HCT116 (cell line): ENCODE data around the gene TMCO4. TPM values are rescaled to one million over a fixed set of nuclear protein-coding genes. Genes with fewer than 3 reads are reported as not detected.
A peak's percentile ranks its signal among the peaks of the same experiment; 100 is the strongest.

Experiments used
- ATAC-seq: fragments of 200-7000 bp; cut with Tn5 transposase; 2 replicates; pipeline ENCODE4 v1.9.1; 2020; ENCODE audit warnings: mild to moderate bottlenecking, moderate library complexity
- BruUV-seq: library from RNA; stranded (reverse); fragments of 400-500 nt; replicated peaks from 2 replicates; lab custom pipeline; 2021; lab: Mats Ljungman, UMichigan
- CTCF ChIA-PET: fragments of 300-600 bp; sonication (Branson Sonifier 250); formaldehyde crosslinking; loops from one replicate; lab custom pipeline; 2021; ENCODE audit warnings: antibody characterized with exemption; lab: Charles Lee
- POLR2A ChIA-PET: fragments of 300-600, 350-600 bp; sonication (Branson Sonifier 250); formaldehyde crosslinking; loops from one replicate; lab custom pipeline; 2021; ENCODE audit warnings: antibody characterized with exemption; lab: Charles Lee
- RAD21 ChIA-PET, 2 experiments: fragments of 300-600 bp; sonication (Branson Sonifier 250); formaldehyde crosslinking; loops; one replicate each; lab custom pipeline; 2023; ENCODE audit warnings: low total read pairs in 2 of 2; ENCODE audit not compliant: uncharacterized antibody in 2 of 2, unreplicated experiment in 2 of 2, low non-redundant PET in 1 of 2; lab: Charles Lee
- DNase-seq: peaks from one replicate; pipeline ENCODE4 v3.0.0-alpha.2; 2010; ENCODE audit warnings: low read depth, low spot score
- H2AFZ ChIP-seq: fragments of 200-600 bp; shearing (Covaris generic), sonication (generic); 2 replicates; pipeline ENCODE4 v1.6.1; 2017; ENCODE audit warnings: low read depth, mixed run types, mixed read lengths, antibody characterized with exemption, low read length; ENCODE audit not compliant: poor library complexity, severe bottlenecking
- H3K27ac ChIP-seq: 2 replicates; pipeline ENCODE4 v1.5.1; 2012; ENCODE audit warnings: low read depth, low read length
- H3K27me3 ChIP-seq: fragments of 200-600 bp; sonication (generic); 2 replicates; pipeline ENCODE4 v1.6.1; 2016; ENCODE audit warnings: mixed run types, low read length, mixed read lengths; ENCODE audit not compliant: insufficient read depth
- H3K36me3 ChIP-seq, 2 experiments: fragments of 200-500 bp in 1 of 2; fragments of 200-600 bp in 1 of 2; sonication (Bioruptor generic) in 1 of 2; sonication (generic) in 1 of 2; 2 replicates each; pipeline versions ENCODE4 v1.5.1 to v1.6.1; 2014 to 2016; ENCODE audit warnings: low read length in 2 of 2, inconsistent platforms in 1 of 2, mixed read lengths in 1 of 2, mixed run types in 1 of 2; ENCODE audit not compliant: insufficient read depth in 2 of 2, control insufficient read depth in 1 of 2
- H3K4me1 ChIP-seq, 2 experiments: fragments of 200-600 bp in 1 of 2; sonication (generic) in 1 of 2; 2 replicates each; pipeline versions ENCODE4 v1.5.1 to v1.6.1; 2012 to 2017; ENCODE audit warnings: low read length in 2 of 2, inconsistent platforms in 1 of 2, mild to moderate bottlenecking in 1 of 2, mixed read lengths in 1 of 2, mixed run types in 1 of 2, moderate library complexity in 1 of 2; ENCODE audit not compliant: insufficient read depth in 2 of 2, control insufficient read depth in 1 of 2
- H3K4me2 ChIP-seq: fragments of 200-600 bp; sonication (generic); 2 replicates; pipeline ENCODE4 v1.6.1; 2017; ENCODE audit warnings: mixed run types, low read length, mixed read lengths
- H3K4me3 ChIP-seq, 2 experiments: fragments of 200-600 bp in 1 of 2; sonication (generic) in 1 of 2; replicated peaks in 1 of 2; 2 replicates each; pipeline ENCODE4 v1.5.1; 2011 to 2016; ENCODE audit warnings: low read length in 2 of 2, control low read depth in 1 of 2, low read depth in 1 of 2, mild to moderate bottlenecking in 1 of 2, mixed read lengths in 1 of 2, mixed run types in 1 of 2
- H3K79me2 ChIP-seq: fragments of 200-600 bp; sonication (generic); 2 replicates; pipeline ENCODE4 v1.6.1; 2017; ENCODE audit warnings: mild to moderate bottlenecking, mixed run types, low read length, moderate library complexity, mixed read lengths; ENCODE audit not compliant: insufficient read depth
- H3K9ac ChIP-seq: fragments of 200-600 bp; sonication (generic); 2 replicates; pipeline ENCODE4 v1.6.1; 2016; ENCODE audit warnings: low read length, mixed read lengths
- H3K9me2 ChIP-seq: fragments of 200-600 bp; sonication (generic), shearing (Covaris generic); 2 replicates; pipeline ENCODE4 v1.6.1; 2017; ENCODE audit warnings: mixed run types, mild to moderate bottlenecking, moderate library complexity; ENCODE audit not compliant: insufficient read depth
- H3K9me3 ChIP-seq, 2 experiments: fragments of 200-500 bp in 1 of 2; fragments of 200-600 bp in 1 of 2; sonication (Bioruptor generic) in 1 of 2; sonication (generic) in 1 of 2; 2 replicates each; pipeline ENCODE4 v1.6.1; 2014 to 2017; ENCODE audit warnings: low read length in 2 of 2, mixed read lengths in 2 of 2, inconsistent platforms in 1 of 2, low read depth in 1 of 2, mild to moderate bottlenecking in 1 of 2, mixed run types in 1 of 2, moderate library complexity in 1 of 2; ENCODE audit not compliant: control insufficient read depth in 1 of 2, insufficient read depth in 1 of 2
- H4K20me1 ChIP-seq: fragments of 200-600 bp; sonication (generic), shearing (Covaris generic); 2 replicates; pipeline ENCODE4 v1.6.1; 2017; ENCODE audit warnings: mixed run types, mild to moderate bottlenecking, moderate library complexity; ENCODE audit not compliant: insufficient read depth
- CBX3 ChIP-seq: IDR thresholded peaks from 2 replicates; pipeline ENCODE4 v1.6.1; 2012; ENCODE audit warnings: low read depth
- CTCF ChIP-seq, 3 experiments: fragments of 200-600 bp in 1 of 3; sonication (generic) in 1 of 3; IDR thresholded peaks in 2 of 3; conservative IDR thresholded peaks in 1 of 3; 2 replicates each; pipeline ENCODE4 v1.5.1; 2012 to 2017; ENCODE audit warnings: low read depth in 2 of 3, low read length in 2 of 3, antibody characterized with exemption in 1 of 3, borderline replicate concordance in 1 of 3, control low read depth in 1 of 3, mild to moderate bottlenecking in 1 of 3, mixed read lengths in 1 of 3, mixed run types in 1 of 3, moderate library complexity in 1 of 3; ENCODE audit not compliant: insufficient read depth in 1 of 3
- REST ChIP-seq: IDR thresholded peaks from 2 replicates; pipeline ENCODE4 v1.6.1; 2012; ENCODE audit warnings: low read depth
- SP1 ChIP-seq: IDR thresholded peaks from 2 replicates; pipeline ENCODE4 v1.6.1; 2012; ENCODE audit warnings: low read depth
- intact Hi-C: fragments of 100-400 bp; cut with micrococcal nuclease; formaldehyde crosslinking; loops from 2 replicates; pipeline ENCODE4 v1.10.0; 2022
- total RNA-seq: library from RNA; stranded (reverse); gene quantifications from one replicate; pipeline ENCODE4 v1.2.1, GENCODE V29; 2021; ENCODE audit not compliant: unreplicated experiment
- TF ChIP-seq, protein P1 (sequence below): IDR thresholded peaks from 2 replicates; pipeline ENCODE4 v1.6.1; 2012

TMCO4 gene
- total RNA-seq, 1 experiment from 2014 or later = 12.7 TPM

DNA sequence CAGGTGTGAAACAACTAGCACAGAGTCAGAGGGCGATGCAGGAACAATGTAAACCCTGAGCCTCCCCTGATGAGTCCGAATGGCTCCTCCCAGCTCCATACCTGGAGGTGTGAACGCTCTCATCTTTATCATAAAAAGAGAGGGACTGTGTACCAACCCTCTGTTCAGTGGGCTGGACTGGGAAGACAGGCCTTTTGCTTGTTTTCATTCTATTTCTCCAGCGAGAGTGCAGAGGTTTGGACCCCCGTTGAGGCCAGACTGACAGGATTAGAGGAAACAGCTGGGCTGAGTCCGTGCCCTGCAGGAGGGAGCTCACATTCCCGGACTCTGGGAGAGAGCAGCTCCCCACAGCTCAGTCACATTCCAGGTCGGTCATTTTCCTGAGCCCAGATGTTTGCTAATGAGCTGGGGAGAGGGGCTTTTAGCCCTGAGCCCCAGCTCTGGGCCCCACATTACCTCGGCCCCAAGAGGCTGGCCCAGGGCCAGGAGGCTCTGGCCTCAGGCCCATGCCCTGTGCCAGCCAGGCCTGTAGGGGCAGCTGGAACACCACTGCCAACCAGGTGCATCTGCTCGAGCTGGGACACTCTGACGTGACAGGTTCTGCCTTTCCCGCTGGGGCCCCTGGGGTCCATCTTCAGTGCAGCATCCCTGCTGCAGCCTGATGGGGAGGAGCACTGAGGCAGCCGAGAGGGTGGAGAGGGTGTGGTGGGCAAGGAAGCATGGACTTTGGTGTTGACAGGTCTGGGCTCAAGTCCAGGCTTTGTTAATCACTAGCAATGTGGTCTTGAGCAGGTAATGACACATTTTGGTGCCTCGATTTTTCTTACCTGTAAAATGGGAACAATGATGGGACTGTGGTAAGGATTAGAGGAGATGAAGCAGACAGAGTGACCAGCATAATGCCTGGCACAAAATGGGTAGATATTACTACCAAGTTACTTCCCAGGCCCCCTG lies 159.1 kb downstream of the TMCO4 start:
- H4K20me1 ChIP-seq = no peaks in the 10 kb centered on the region
- CTCF ChIA-PET = interaction anchor here (0.7 to 1.9 kb wide), 3 partner anchors 8 to 58 kb away, joined by 3 to 6 read pairs (median 6); no protein-coding TSS in a partner anchor
- ATAC-seq = no peak

More for the DNA sequence above, 159.1 kb downstream of the TMCO4 start:
- no TSS peak for BruUV-seq
- intact Hi-C loops = loop anchor here (5.0 kb wide), 2 partner anchors 43 to 153 kb away; partner anchors contain the start of gene CAPZB
- no peaks in the 10 kb centered on the region for H3K9me3 ChIP-seq
- H3K27me3 ChIP-seq = no peaks in the 10 kb centered on the region
- TF ChIP-seq CBX3 (peak; percentile 52; the same call in 1 of the 2 replicates), REST (no peak), CTCF (IDR thresholded peaks at IDR 0.05 in 2 of 3, conservative IDR thresholded peaks at IDR 0.05 in 1 of 3; ENCODE audit: borderline replicate concordance in 1 of 3, insufficient read depth in 1 of 3, low read depth in 2 of 3, low read length in 2 of 3) (peak in 2 of 3 experiments; percentile 6 to 16; a peak in 1 of 6 replicates), SP1 (no peak)
- TF ChIP-seq, protein P1, sequence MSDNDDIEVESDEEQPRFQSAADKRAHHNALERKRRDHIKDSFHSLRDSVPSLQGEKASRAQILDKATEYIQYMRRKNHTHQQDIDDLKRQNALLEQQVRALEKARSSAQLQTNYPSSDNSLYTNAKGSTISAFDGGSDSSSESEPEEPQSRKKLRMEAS = peak; percentile 54; the same call in 1 of the 2 replicates
- H3K79me2 ChIP-seq = peaks cover 12% of the 10 kb centered on the region; the same call in 1 of the 2 replicates
- no peaks in the 10 kb centered on the region for H3K36me3 ChIP-seq
- no peak overlapping the region for H2AFZ ChIP-seq
- H3K27ac ChIP-seq = no peak overlapping the region
- ChIA-PET RAD21 (interaction anchor here in 1 of 2 experiments (0.7 kb wide), 1 partner anchor 1999 kb away, joined by 3 read pairs; no protein-coding TSS in a partner anchor), POLR2A (no interaction called here)
- no peak overlapping the region for H3K4me3 ChIP-seq
- peak; percentile 6 for DNase-seq
- H3K4me1 ChIP-seq = peaks cover 30 to 45% of the 10 kb centered on the region in 2 experiments
- H3K9me2 ChIP-seq = no peaks in the 10 kb centered on the region
- no peak overlapping the region for H3K9ac ChIP-seq
- H3K4me2 ChIP-seq = peak overlapping the region; percentile 15; the same call in 1 of the 2 replicates
